Left hindlimb (tissue), 1 donor: ENCODE measurements around the gene PHF20.
"Not testable (repeated sequence)": the region's sequence is repeated elsewhere in the genome, so short reads cannot be mapped to it uniquely, and the experiment has no call there.

Source experiments
- DNase-seq: peaks from one replicate; pipeline ENCODE4 v3.0.0-alpha.2; 2018

Gene PHF20

DNA sequence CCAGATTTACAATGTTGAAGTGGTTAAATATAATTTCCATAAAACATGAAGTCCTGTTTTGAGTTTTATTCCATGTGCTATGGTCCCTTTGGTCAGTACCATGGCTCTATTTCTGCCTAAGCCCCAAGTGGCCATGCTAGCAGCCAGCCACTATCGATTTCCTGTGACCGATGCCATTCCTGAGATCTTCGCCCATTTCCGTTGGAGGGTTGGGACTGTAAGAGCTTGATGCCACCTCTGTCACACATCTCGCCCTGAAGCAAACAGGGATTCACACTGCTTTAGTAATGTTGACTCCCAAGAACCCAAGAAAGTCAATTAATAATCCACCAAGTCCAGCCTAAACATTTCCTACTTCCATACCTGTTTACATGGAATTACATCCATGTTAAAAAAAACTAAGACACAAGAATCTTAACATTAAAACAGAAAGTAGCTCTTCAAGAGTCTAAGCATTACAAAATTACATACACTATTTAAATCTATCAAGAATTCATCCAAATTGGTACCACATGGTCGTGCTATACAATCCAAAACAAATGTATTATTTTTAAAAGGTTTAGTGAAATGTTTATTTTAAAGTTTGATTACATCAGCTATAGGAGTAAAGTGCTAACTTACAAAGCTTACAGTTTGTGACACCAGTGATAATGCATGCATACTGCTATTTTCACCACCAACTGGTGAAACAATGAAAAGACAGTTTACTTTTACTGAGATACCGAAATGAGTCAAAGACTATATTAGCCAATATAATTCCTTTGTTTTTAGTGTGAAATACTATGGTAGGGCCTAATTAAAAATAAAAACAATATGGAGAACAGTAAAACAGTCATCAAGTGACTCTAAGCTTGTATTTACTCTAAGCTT lies 32.3 kb upstream of the PHF20 start:
- no peak for DNase-seq

- DNase-seq: peak; percentile 100
Measured at GRCh38 chr20:35741892-35742740, 29.7 kb upstream of the PHF20 start, which contains the start of gene RBM39. TSS of gene RBM39 (minus strand) at chr20:35742260. CDS start at chr20:35740874, 1,386 bp downstream.

- no peak for DNase-seq
Measured at GRCh38 chr20:35742741-35743523, 28.9 kb upstream of the PHF20 start.

- no peak for DNase-seq
Measured at GRCh38 chr20:35743693-35744491, 27.9 kb upstream of the PHF20 start.

GRCh38 chr20:35744492-35744841 lies 27.3 kb upstream of the PHF20 start:
- not testable (repeated sequence) for DNase-seq

DNA sequence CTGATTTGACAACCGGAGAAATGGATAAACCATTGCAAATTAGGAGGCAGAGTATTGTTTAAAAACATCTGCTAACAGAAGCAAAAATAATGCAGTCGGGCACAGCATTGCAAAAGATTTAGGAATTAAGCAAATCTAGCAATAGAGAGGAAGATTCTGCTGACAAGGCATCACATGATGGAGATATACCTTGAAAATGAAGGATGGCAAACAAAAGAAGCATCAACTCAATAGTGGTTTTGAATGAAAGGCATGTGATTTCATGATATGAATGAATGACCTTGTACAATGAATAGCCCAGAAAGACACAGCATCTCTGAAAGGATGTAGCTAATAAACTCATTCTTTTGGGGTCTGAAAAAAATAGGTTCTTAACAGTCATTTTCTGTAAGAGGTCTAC lies 21.2 kb upstream of the PHF20 start:
- no peak for DNase-seq

DNA sequence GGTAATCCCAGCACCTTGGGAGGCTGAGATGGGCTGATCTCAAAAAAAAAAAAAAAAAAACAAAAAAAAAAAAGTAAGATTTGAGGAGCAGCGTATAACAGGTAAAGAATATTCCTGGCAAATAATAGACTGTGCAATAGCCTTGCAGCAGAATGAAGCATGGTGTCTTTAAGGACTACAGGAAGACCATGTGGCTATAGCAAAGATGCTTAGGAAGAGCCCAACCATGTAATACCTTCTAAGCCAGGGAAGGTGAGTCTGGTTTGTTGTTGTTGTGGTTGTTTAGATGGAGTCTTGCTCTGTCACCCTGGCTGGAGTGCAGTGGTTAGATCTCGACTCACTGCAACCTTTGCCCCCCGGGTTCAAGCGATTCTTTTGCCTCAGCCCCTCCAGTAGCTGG lies 15.4 kb upstream of the PHF20 start:
- DNase-seq: no peak

GRCh38 chr20:35757098-35757705 lies 14.6 kb upstream of the PHF20 start:
- no peak for DNase-seq

DNA sequence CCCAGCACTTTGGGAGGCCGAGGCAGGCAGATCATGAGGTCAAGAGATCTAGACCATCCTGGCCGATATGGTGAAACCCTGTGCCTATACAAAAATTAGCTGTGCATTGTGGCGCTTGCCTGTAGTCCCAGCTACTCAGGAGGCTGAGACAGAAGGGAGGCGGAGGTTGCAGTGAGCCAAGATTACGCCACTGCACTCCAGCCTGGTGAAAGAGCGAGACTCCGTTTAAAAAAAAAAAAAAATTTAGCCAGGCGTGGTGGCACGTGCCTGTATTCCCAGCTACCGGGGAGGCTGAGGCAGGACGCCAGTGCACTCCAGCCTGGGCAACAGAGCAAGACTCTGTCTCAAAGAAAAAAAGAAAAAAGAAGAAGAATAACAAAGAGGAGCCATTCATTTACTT lies 10.3 kb upstream of the PHF20 start:
- DNase-seq: not testable (repeated sequence)

DNA sequence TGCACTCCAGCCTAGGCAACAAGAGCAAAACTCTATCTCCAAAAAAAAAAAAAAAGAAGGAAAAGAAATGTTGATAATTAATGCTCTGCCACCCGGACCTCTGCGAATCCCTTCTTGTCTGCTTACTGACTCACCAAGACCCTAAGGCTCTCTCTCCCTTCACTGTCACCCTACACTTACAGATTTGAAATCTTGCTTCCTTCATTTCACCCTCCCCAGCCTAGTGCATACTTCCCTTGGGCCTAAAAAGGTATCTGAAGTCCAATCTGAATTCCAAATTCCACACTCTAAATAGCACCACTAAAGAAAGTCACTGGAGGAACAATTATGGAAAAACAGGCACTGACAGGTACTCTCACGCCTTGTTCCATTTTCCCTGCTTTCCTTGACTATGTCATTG lies 9.4 kb upstream of the PHF20 start:
- no peak for DNase-seq

GRCh38 chr20:35764936-35765335 lies 6.9 kb upstream of the PHF20 start:
- not testable (repeated sequence) for DNase-seq

GRCh38 chr20:35766843-35767242 lies 5.0 kb upstream of the PHF20 start:
- DNase-seq: no peak

DNA sequence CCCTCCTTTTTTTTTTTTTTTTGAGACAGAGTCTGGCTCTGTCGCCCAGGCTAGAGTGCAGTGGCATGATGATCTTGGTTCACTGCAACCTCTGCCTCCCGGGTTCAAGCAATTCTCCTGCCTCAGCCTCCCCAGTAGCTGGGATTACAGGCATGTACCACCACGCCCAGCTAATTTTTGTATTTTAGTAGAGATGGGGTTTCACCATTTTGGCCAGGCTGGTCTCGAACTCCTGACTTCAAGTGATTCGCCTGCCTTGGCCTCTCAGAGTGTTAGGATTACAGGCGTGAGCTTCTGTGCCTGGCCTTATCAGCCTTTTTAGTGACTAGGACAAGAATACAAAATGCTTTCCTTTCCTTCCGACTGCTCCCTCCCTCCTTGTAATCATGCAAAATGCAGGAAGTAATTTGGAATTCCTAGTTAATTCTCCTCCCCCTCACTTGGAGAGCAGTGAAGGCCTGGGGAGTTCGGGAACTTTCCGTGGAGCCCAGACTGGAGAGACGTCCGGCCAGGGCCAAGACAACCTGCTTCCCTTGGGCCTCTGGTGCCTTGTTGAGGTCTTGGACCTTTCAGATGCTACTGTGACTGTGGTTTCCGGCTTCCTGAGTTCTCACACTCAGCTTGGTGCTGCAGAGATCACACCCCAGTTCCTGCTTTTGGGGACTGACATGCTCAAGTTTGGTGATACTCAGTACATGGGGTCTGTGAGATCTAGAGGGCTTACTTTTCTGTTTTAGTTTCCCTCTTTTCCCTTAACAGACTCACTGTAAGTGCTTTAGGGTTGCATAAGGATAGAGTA lies 3.9 kb upstream of the PHF20 start:
- peak; percentile 49 for DNase-seq

DNA sequence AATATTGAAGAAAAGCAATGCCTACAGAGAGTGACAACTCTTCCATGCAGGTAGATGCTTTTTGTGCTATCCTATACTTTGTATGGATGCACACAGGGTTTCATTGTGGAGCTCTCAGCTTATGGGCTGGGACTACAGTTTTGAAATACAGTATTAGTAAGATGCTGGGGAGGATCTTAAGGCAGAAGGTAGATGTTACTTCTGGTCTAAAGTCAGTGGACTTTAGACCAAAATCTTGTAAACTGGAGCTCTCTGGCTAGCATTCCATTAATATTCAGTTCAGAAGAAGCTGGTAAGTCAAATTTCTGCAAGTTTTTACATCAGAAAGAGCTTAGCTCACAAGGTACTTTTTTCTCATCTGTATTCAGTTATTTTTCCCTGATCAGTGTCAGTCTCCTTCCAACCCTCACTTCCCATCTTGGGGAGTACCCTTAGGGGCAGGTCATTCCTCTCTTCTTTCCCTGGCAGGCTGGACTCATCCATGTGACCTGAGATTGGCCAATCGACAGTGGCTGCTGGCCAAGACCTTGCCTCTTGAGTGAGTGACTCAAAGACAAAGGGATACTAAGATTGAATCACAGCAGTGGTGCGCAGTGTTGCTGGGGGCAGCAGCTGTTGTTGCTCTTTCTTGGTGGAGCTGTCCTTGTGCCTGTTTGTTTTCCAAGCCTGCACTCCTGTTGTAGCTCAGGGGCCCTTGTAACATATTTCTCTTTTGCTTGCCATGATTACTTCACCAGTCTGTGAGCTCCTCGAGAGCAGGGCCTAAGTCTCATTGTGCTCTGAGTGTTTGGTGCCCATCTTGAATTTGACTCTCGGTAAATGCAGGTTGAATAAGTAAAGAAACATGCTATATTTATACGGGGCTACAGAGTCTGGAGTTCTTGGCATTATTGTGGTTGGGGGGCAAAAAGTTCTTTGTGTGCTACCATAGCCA lies 2.8 kb upstream of the PHF20 start:
- peak; percentile 86 for DNase-seq

DNA sequence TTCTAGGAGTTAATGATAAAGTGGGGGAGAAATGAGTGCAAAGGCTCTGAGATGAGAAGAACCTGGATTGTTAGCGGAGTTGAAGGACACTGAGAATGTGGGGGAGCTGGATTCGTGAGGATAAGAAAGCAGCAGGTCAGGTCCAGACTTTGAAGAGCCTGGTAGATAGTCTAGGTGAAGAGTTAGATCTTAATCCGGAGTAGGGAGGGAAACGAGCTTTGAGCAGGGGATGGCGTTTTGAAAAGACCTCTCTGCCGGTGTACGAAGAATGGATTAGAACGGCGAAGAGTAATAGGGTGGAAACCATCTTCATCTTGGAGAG lies 487 bp upstream of the PHF20 start:
- no peak for DNase-seq

DNA sequence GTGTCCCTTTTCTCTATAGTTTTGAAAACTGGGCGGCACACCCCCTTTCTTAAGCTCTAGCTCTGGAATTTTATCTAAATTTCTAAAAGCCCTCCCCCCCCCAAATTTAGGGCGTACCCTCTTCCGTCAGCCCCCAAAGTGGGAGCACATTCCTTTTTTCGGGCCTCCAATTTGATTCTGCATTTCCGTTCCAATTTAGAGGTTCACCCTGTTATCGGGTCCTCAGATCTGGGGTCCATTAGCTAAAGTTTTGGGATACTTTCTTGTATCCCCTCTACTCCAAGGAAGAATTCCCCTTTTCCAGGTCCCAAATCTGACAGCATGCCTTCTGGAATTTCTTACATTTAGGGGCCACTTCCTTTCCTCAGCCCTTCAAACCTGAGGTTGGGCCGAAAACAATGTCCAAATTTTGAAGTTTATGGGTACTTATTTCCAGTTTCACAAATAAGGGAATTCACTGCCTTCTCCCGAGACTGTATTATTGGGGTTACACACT lies 796 bp downstream of the PHF20 start:
- DNase-seq: no peak

DNA sequence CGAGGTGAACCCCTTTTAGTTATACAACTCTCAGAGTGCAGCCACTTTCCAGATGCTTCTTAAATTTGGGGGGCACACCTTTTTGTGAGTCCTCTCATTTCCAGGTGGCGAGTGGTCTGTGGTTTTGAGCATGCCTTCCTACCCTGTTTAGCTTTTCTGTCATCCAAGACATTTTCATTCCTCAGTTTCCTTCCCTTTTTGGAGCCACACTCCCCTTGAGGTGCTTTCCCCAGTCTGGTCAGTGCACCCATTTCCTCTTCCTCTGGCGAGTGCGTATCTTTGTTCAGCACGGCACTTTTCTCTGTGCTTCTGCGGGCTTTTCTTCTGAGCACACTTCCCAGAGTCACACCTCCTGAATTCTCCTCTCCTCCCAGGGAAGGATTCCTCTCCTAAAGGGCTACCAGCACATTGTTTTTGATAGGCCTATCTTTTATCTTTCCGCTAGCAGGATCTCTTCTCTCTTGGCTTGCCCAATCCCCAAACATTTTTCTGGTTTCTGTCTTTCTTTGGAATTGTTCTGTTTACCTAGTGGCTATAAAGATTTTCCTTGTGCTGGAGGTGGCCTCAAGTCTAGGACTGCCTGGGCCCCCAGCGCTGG lies 1.4 kb downstream of the PHF20 start:
- DNase-seq: no peak

DNA sequence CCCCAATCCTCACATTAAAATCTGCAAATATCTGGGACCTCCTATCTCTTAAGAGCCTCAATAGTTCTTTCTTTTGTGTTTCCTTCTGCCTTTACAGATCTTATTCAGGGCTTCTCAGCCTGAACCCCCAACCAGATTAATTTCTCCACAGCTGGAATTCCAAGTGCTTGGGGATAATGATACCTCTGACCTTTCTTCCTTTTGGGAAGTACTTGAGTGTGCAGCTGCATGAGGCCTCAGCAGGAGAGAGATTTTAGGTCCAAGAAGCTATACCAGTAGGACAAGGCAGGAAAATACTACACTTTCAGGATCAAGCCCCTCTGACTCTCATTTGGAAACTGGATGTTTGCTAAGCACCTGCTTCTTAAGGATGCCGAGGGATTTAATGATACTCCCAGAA lies 2.6 kb downstream of the PHF20 start:
- no peak for DNase-seq

DNA sequence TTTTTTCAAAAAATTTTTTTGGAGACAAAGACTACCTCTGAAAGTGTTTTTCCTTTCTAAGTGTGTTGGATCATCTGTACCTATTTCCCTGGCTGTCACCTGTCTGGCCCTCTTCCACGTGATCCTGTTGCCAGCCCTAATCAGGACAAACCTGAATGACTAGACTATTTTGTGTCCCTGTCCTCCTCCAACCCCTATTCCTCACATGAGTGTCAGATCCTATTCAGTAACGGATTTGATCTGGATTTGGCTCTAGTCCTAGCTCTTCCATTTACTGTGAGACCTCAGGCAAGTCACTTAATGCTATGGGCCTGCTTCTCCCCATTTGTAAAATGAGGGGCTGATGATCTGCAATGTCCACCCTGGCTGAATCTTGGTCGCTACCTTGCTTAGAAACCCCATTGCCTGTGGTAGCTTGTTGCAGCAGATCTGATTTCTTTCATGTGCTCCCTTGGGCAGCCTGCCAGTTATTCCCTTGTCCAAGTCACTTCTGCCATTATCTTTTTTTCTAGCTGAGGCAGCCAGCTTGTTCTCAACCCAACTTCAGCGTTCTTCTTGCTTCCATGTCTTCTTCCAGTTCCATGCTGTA lies 4.8 kb downstream of the PHF20 start:
- no peak for DNase-seq
